ENCODE measurements around the gene GPAT2.
"Not testable (repeated sequence)": the region's sequence is repeated elsewhere in the genome, so short reads cannot be mapped to it uniquely, and the experiment has no call there.

Gene GPAT2

DNA sequence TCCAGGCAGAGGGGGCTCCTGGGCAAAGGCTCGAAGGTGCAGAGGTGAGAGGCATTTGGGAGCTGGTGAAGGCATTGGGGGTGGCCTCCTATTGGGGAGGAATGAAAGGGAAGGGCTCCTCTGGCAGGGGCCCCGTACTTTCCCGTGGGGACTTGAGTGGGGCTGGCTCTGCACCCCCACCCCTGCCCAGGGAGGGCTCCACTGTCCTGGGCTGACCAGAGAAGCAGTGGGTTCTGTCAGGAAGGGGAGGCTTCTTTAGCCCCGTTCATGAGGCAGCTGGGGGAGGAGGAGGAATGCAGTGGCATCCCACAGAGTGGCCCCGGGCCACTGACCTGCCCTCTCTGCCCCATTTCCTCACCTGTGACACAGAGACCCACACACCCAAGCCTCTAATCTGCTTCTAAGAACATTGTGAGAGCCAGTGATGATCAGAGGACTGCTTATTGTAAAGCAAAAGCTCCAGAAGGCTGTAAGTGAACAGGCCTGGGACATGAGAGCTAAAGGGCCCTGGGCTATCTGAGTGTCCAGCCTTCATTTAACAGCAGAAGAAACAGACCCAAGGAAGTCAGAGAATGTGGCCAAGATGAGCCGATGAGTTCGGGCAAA lies 38.6 kb upstream of the GPAT2 start:
- H3K27ac ChIP-seq = no peak overlapping the region
- TF ChIP-seq, protein P1, sequence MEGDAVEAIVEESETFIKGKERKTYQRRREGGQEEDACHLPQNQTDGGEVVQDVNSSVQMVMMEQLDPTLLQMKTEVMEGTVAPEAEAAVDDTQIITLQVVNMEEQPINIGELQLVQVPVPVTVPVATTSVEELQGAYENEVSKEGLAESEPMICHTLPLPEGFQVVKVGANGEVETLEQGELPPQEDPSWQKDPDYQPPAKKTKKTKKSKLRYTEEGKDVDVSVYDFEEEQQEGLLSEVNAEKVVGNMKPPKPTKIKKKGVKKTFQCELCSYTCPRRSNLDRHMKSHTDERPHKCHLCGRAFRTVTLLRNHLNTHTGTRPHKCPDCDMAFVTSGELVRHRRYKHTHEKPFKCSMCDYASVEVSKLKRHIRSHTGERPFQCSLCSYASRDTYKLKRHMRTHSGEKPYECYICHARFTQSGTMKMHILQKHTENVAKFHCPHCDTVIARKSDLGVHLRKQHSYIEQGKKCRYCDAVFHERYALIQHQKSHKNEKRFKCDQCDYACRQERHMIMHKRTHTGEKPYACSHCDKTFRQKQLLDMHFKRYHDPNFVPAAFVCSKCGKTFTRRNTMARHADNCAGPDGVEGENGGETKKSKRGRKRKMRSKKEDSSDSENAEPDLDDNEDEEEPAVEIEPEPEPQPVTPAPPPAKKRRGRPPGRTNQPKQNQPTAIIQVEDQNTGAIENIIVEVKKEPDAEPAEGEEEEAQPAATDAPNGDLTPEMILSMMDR (conservative IDR thresholded peaks at IDR 0.05) = no peak
- no peak for TF ChIP-seq ZFX (IDR thresholded peaks at IDR 0.05)

DNA sequence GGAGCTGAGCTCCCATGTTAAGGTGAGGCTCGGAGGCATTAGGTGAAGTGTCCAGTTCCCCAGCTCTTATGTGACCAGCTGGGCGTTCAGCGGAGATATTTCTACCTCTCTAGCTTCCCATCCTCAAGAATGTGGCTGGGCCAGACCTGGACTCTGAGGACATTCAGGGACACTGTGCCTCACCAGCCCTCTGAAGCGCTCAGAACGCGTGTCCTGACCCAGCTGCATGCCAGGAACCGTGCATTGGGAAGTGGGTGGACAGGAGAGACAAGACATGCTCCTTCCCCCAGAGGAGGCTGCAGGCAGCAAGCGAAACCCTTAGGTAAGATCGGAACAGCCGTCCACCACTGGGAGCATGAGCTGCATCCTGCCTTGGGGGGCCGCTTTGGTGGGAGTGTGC lies 38.0 kb upstream of the GPAT2 start:
- TF ChIP-seq, protein P1 (conservative IDR thresholded peaks at IDR 0.05) = no peak
- no peak for TF ChIP-seq ZFX (IDR thresholded peaks at IDR 0.05)
- no peak overlapping the region for H3K27ac ChIP-seq

DNA sequence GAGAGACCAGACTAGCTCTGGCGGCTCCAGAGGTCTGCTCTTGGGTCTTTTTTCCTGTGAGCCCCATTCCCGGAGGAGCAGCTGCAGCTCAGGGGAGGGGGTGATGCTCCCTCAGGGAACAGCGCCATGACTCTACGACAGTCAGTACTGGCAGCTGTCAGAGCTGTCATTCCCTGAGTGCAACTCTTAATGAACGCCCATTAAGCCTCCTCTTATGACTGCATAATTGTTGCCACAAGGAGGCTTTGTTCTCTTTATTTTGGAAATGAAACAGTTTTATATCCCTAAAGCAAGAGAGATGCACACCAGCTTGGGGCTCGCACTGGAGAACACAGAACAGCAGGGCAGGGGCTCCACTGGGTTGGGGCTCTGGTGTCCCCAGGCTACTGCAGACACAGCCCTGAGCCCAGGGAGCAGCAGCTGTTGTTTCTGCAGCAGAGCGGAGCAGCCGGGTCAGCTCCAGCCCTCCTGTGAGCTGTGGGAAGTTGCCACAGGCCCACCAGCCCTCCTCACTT lies 37.3 kb upstream of the GPAT2 start:
- not testable (repeated sequence) for H3K27ac ChIP-seq

DNA sequence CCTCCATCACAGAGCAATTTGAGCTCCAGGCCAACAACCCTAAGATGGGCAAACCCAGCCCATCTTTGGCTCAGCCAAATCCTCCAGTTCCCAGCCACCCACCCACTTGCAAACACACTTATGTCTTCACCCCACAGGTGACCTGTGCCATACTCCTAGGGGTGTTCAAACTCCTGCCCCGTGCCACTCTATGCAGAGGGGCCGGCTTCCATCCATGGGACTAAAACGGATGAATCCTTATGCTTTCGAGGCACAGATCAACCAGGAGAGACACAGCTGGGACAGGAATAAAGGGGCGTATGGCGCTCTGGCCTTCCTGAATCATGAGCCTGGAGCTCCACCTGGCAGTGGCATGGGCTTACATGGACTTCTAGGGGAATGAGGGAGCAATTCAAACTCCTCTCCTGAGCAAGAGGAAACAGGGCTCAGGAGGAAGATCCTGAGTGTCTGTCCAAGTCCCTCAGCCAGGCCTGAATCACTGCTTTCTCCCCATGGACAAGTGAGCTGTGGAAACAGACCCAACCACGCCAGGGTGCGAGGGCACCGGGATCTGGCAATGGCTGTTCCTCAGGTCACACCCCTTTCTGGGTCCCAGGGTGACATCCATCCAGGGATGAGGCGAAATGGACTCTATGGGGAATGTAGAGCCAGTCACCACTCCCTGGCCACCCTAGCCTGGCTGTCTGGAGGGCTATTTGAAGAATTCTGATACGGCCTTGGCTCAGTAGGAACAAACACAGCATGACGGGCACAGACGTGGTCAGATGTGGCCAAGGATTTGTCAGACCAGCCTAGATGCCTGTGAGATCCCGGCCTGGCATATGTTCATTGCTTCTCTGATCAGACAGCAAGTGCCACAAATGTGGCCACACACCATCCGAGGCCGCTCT lies 36.6 kb upstream of the GPAT2 start:
- not testable (repeated sequence) for H3K27ac ChIP-seq

DNA sequence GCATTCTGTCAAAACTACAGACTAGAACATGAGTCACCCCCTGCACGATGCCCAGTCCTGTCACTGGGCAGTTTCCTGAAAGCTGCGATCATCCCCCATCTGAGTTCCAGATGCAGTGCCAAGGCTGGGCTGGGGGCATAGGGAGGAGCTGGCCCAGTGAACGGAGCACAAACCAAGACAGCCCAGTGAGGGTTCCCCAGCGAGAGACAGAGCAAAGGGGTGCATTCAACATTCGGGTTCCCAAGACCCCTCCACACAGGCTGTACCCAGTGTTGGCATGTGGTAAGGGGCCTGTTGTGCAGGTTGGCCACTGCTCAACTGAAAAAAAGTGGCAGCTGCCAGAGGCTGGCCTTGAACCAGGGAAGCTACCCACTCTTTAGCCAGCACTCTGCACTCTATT lies 35.6 kb upstream of the GPAT2 start:
- H3K27ac ChIP-seq = not testable (repeated sequence)

DNA sequence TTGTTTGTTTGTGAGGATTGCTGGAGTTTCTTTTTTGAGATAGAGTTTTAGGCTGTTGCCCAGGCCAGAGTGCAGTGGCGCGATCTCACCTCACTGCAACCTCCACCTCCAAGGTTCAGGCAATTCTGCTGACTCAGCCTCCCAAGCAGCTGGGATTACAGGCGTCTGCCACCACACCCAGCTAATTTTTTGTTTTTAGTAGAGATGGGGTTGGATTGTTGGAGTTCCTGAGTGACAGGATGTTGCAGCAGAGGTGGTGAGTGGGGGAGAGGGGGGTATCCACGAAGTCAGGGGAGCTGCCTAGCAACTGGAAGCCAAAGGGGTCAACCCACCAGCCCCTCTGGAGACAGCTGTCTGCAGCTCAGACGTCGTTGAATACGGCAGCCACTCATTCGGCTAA lies 35.2 kb upstream of the GPAT2 start:
- H3K27ac ChIP-seq = not testable (repeated sequence)

DNA sequence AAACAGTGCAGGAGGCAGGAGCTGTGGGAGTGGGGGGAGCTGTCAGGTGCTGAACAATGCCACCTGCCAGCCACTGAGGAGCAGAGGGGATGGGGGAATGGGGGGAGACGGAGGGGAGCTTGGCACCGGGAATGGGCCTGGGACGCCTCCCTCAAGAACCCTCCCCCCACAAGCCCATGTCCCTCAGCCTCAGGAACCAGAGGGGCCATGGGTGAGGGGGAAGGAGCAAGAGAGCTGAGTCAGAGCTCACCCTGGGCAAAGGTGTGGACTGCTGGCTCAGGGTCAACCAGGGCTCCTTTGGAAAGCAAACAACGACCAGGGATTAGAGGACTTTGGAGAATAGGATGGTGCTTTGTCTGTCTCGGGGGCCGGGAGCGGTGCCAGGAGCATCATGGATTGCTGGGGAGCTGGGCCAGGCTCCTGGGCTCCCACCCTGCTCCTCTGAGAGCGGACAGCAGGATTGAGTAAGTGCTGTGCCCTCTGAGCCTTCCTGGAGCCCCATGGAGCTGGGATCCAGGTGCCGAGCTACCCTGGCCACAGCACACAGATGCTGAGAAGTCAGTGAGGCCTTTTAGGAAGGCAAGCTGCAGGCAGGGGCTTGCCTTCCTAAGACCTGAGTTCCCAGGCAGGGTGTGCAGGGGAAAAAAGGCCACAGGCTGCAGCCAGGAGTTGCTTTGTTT lies 33.3 kb upstream of the GPAT2 start:
- H3K27ac ChIP-seq = not testable (repeated sequence)

DNA sequence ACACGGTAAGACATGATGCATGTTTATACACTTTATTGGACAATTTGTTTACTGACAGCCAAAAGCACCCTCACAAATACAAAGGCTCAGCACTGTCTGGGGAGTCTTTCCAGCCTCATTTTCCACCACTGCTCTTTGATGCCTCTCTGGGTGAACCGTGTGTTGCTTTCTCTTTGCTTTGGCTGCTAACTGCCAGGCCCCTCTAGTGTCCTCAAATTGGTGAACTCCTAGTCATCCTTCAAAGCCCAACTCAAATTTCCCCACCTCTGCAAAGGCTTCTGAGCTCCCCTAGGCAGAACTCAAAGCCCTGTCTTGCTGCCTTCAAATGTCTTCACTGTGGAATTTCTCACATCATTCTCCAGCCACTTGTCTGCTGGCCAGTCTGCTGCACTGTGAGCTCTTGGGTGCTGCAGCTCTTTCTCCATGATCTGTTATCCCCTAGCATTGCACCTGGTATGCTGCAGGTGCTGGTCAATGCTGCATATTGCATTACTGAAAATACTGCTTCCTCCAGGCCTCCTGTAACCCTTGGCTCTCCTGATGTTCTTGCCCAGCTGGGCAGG lies 32.5 kb upstream of the GPAT2 start:
- not testable (repeated sequence) for H3K27ac ChIP-seq

DNA sequence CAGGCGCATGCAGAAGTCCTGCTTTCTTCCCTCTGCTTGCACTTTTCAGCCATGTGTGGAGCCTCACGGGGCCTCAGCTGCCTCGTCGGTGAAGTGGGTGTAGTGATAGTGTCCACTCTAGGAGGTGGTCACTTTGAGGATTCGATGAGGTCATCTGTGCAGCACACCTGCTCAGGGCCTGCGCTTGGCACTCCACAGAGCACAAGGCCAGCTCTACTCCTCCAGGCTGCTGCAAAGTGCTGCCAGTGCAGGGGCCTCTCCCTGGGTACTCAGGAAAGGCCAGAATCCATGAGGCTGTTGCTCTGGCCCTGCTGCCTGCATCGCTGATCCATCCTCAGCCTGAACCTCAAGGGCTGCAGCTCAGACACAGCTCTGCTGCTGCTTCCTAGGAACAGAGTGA lies 31.8 kb upstream of the GPAT2 start:
- not testable (repeated sequence) for H3K27ac ChIP-seq

DNA sequence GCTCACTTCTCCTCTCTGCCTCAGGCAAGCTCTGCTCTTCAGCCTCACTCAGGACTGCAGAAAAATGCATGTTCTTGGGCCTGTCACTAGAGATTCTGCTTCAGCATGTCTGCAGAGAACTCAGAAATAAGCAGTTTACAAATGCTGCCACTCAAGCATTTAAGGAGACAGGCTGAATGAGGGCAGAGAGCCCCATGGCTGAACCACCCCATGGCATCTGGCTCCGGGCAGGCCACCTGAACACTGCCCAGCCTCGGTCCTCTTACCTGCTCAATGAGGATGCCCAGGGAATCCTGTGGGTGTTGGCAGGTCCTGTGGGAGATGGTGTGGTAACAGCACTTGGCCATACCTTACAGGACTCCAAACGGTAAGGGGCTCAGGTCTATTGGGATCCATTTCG lies 31.2 kb upstream of the GPAT2 start:
- H3K27ac ChIP-seq = not testable (repeated sequence)

DNA sequence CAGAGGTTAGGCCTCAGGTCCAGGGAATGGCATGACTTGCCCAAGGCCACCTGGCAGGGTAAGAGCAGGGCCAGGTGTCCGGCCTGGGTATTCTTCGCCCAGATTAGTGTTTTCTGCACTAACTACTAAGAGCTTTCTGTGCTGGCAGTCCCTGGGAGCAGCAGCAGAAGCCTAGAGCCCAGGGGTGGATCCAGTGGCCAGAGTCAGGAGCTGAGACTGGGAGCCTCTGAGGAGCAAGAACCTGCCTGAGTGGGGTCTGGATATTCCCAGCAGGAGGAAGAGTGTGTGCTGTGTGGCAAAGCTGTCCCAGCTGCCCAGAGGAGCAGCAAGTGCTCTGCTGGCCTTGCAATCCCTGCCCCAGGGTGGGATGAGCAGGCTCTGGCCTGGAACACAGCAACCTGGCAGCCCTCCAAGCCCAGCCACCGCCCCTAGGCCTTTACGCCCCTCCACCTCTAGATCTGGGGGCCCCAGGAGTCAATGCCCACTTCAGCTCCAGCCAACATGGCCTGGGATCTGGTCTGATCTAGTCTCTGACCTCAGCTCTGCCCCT lies 30.7 kb upstream of the GPAT2 start:
- no peak for TF ChIP-seq ZFX (IDR thresholded peaks at IDR 0.05)
- H3K27ac ChIP-seq = no peak overlapping the region

DNA sequence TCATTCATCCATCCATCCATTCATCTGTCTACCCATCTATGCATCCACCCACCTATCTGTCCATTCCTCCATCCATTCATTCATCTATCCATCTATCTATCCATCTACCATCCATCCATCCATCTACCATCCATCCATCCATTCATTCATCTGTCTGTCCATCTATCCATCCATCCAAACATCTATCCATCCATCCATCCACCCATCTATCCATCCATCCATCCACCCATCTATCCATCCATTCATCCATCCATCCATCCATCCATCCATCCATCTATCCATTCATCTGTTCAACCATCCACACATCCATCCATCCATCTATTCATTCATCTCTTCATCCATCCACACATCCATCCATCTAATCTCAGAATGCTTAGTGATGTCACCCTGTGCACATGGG lies 30.0 kb upstream of the GPAT2 start:
- H3K27ac ChIP-seq = not testable (repeated sequence)

DNA sequence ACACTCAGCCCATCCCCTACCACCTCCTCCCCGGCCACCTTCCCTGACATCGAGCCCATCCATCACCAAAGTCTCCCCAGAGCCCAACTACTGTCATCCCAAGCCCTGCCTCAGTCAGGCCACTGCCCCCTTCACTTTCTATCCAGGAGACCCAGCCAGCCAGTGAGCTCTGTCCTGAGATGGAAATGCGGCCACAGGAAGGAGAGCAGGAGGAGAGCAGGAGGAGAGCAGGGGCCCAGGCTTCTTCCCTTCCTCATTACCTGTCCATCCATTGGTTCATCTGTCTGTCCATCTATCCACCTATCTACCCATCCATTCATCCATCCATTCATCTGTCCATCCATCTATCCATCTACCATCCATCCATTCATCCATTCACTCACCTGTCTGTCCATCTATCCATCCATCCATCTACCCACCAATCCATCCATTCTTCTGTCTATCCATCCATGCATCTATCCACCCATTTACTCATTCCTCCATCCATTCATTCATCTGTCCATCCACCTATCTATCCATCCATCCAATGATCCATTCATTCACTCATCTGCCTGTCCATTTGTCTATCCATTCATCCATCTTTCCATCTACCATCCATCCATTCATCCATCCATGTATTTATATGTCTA lies 29.4 kb upstream of the GPAT2 start:
- H3K27ac ChIP-seq = not testable (repeated sequence)

DNA sequence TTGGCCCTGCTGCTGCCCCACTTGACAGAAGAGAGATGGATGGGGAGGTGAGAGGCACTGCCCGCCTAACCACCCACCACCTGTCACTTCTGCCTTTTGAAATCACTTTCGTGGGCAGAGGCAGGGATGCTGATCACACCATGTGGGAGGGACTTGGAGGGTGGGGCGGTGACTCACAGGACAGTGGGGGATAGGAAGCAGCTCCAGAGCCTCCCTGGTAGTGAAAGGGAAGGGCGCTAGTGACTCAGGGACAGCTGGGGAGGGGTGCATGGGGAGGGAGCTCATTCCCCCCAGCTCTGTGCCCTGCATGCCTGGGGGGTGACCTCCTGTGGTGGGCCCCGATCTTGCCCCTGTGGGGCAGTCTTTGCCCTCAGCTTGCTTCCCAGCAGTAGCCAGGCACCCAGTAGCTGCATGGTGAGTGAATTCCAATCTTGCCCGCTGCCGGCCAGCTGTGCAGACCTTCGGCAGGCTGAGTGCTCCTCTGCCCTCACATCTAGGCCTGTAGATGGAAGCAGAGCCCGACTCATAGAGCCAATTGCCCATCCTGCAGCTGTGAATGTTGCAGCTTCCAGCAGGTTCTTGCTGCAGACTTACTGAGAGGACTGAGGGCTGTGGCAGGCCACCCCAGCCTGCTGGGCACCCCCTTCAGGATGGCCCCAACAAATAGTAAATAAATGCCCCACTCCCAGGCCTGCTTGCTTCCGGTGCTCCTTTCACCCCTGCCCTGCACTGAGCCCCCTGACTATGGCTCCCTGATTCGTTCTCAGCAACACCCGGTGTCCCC lies 28.6 kb upstream of the GPAT2 start:
- H3K27ac ChIP-seq = not testable (repeated sequence)

DNA sequence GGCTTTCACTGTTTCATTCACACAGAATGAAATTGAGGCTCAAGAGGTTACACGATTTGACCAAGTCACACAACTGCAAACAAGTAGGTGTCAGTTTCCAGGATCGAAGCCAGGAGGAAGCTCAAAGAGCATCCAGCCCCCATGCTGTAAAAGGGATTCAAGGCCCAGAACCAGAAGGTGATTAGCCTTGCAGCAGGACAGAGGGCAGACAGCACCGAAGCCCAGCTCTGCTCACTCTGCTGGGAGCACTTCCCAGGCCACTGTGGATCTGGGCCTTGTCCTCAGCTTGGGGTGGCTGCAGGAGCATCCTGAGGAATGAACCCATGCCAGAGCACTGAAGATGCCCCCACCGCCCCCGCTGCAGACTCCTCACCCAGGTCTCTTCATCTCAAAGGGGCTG lies 27.8 kb upstream of the GPAT2 start:
- not testable (repeated sequence) for H3K27ac ChIP-seq

DNA sequence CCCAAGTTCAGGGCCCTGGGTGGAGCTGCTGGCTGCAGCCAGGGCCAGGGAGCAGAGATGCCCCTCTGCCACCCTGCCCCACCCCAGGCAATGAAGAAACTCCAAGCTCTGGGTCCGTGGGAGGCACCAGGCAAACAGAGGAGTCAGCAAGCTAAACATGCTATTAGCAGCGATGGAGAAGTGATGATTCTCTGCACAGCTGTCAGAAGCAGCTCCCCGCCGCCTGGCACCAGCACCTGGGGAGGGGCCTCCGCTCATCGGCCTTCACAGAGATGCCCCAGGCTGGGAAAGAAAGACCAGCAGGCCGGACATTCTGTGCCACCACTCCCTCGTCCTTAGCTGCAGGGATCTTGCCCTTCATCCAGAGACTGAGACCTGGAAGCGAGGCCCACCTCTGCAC lies 27.2 kb upstream of the GPAT2 start:
- not testable (repeated sequence) for H3K27ac ChIP-seq

DNA sequence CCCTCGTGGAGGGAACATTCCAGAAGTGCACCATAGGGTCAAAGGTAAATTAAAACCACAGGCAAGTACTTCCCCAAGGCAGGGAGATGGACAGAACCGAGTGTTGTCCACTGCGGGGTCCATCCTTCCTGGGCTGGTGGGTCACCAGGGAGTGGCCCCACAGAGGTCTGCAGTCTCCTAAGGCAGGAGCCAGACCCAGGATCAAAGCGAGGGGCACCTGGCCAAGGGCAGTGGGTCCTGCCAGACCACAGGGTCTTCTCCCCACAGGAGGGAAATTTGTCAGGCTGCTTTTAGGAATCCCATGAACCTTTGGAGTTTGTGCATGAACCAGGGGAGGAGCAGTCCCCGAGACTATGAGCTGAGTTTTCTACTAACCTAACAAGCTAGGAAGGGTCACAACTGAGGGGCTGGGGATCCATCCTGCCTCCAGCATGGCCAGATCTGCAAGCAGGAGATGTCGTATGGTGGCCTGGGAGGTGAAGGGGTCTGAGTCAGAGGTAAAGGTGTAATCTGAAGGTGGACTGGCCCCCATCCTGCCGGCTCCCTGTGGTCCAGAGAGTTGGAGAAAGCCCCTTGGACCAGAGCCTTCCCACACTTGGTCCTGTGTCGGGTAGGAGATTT lies 26.6 kb upstream of the GPAT2 start:
- H3K27ac ChIP-seq = not testable (repeated sequence)

Measured in C4-2B (cell line).